B cell (primary cell): ENCODE measurements around the gene MNX1.

ENCODE experiments used
- CTCF ChIP-seq: fragments of 200-600 bp; IDR thresholded peaks from one replicate; pipeline ENCODE4 v1.8.0; 2022; ENCODE audit warnings: antibody characterized with exemption, mild to moderate bottlenecking
- EZH2 ChIP-seq: IDR thresholded peaks from 2 replicates; pipeline ENCODE4 v1.6.1; 2012; ENCODE audit warnings: borderline replicate concordance, low read depth, mild to moderate bottlenecking, moderate library complexity, low read length; ENCODE audit not compliant: insufficient read depth, poor library complexity, severe bottlenecking

DNA sequence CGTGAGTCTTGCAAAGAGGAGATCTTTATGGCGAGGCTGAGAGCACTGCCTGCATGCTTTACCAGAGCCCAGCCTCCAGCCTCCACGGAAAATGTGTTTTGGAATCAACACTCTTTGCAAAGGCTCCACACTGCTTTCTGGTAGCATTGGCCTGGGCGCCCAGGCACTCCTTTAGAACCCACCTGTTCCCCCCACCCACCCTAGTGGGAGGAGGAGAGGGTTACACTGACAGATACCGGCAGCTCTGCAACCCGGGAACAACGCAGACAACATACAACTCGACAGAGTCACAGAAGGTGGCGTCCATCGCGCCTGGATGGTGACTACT, 5.5 kb upstream of the MNX1 start:
- no peak for TF ChIP-seq CTCF
- no peak for TF ChIP-seq EZH2
